Neutrophil (primary cell): Measurements from ENCODE around the gene ZBTB8OS.

Experiments used
- H3K27ac ChIP-seq: fragments of 200-600 bp; sonication (generic); 2 replicates; pipeline ENCODE4 v1.5.1; 2016; ENCODE audit warnings: mild to moderate bottlenecking, moderate library complexity
- H3K27me3 ChIP-seq: fragments of 200-600 bp; sonication (generic); 2 replicates; pipeline ENCODE4 v1.6.0; 2016; ENCODE audit warnings: mild to moderate bottlenecking
- H3K36me3 ChIP-seq: fragments of 200-600 bp; sonication (generic); 2 replicates; pipeline ENCODE4 v1.5.1; 2017
- H3K4me1 ChIP-seq, 2 experiments: fragments of 200-600 bp in 1 of 2; sonication (generic) in 1 of 2; 1 replicate in 1 of 2; 2 replicates in 1 of 2; pipeline versions ENCODE4 v1.5.1 to v1.6.1; 2013 to 2016; ENCODE audit warnings: low read depth in 1 of 2, low read length in 1 of 2, mild to moderate bottlenecking in 1 of 2, moderate library complexity in 1 of 2; ENCODE audit not compliant: control insufficient read depth in 1 of 2, insufficient read depth in 1 of 2
- H3K4me3 ChIP-seq, 2 experiments: fragments of 200-600 bp in 1 of 2; sonication (generic) in 1 of 2; 1 replicate in 1 of 2; 2 replicates in 1 of 2; pipeline ENCODE4 v1.5.1; 2013 to 2016; ENCODE audit warnings: low read depth in 1 of 2, low read length in 1 of 2, mild to moderate bottlenecking in 1 of 2, moderate library complexity in 1 of 2
- H3K9me3 ChIP-seq: fragments of 200-600 bp; sonication (generic); 2 replicates; pipeline ENCODE4 v1.5.1; 2016
- TF ChIP-seq, protein P1 (sequence below): fragments of 200-600 bp; sonication (generic); IDR thresholded peaks from 2 replicates; pipeline ENCODE4 v1.5.1; 2016; ENCODE audit warnings: antibody characterized with exemption

The ZBTB8OS gene

DNA sequence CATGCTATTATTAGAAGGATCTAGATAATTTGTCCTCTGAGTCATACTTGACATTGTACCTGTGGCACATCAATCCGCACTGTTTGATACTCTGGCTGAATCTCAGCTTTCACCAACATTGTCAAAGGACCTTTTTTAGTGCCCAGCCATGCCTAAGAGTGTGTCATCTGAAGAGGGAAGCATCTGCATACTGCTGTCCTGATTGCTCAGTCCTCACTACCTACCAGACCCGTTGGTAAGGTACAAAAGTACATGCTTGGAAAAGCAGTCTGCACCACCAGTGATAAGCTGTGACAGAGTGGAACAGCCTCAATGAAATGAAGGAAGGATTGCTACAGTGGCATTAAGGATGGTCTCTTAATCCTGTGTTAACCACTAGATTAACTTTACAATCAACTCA is 35.1 kb upstream of the ZBTB8OS start:
- TF ChIP-seq, protein P1, sequence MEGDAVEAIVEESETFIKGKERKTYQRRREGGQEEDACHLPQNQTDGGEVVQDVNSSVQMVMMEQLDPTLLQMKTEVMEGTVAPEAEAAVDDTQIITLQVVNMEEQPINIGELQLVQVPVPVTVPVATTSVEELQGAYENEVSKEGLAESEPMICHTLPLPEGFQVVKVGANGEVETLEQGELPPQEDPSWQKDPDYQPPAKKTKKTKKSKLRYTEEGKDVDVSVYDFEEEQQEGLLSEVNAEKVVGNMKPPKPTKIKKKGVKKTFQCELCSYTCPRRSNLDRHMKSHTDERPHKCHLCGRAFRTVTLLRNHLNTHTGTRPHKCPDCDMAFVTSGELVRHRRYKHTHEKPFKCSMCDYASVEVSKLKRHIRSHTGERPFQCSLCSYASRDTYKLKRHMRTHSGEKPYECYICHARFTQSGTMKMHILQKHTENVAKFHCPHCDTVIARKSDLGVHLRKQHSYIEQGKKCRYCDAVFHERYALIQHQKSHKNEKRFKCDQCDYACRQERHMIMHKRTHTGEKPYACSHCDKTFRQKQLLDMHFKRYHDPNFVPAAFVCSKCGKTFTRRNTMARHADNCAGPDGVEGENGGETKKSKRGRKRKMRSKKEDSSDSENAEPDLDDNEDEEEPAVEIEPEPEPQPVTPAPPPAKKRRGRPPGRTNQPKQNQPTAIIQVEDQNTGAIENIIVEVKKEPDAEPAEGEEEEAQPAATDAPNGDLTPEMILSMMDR: no peak
- Histone ChIP-seq H3K27ac (no peak overlapping the region), H3K4me1 (no peaks in the 10 kb centered on the region), H3K4me3 (no peak overlapping the region), H3K36me3 (peaks cover 70% of the 10 kb centered on the region), H3K27me3 (no peaks in the 10 kb centered on the region), H3K9me3 (no peaks in the 10 kb centered on the region)

DNA sequence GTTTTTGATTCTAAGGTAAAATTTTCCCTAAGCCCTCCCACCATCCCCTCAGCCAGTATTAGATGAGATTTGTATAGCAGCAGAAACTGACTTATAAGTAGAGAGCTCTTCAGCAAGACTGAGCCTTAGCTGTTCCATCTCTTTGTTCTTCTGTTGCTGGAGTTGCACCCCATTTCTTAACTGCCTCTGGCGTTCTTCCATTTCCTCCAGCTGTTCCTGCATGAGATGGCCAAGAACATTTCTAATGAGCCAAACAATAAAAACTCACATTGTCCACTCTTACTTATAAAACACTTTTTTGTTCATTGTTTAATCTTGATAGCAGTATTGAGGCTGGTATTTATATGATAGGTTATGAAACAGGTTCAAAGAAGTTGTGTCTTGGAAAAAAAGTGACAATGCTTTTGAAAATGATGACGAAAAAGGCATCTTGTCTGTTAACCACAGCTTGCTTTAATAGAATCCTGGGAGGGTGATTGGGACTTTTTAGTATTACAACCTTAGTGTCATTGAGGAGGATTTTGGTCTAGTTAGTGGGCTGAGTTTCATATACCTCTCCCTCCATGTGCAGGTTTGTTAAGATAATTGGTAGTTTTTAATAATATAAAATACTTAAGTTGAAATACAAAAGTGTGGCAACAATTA is 33.9 kb upstream of the ZBTB8OS start:
- Histone ChIP-seq H3K4me3 (no peak overlapping the region), H3K27ac (no peak overlapping the region), H3K4me1 (no peaks in the 10 kb centered on the region), H3K36me3 (peaks cover 80% of the 10 kb centered on the region), H3K27me3 (no peaks in the 10 kb centered on the region), H3K9me3 (no peaks in the 10 kb centered on the region)
- TF ChIP-seq, protein P1: no peak

DNA sequence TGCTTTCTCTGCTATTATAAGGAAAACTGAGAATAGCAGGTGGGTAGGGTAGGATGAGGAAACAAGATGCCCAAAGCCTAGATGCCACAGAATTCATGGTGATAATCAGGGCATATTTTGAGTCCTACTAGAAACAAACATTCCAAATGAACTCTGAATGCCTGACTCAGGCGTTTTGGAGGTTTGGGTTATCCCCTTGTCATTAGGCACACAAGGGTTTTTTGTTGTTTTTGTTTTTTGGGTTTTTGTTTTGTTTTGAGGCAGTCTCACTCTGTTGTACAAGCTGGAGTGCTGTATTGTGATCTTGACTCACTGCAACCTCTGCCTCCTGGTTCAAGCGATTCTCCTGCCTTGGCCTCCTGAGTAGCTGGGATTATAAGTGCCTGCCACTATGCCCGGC is 33.0 kb upstream of the ZBTB8OS start:
- no peaks in the 10 kb centered on the region for H3K9me3 ChIP-seq
- TF ChIP-seq, protein P1: no peak
- H3K27ac ChIP-seq: no peak overlapping the region
- no peaks in the 10 kb centered on the region for H3K27me3 ChIP-seq
- no peak overlapping the region for H3K4me3 ChIP-seq
- peaks cover 86% of the 10 kb centered on the region for H3K36me3 ChIP-seq
- H3K4me1 ChIP-seq: no peaks in the 10 kb centered on the region

DNA sequence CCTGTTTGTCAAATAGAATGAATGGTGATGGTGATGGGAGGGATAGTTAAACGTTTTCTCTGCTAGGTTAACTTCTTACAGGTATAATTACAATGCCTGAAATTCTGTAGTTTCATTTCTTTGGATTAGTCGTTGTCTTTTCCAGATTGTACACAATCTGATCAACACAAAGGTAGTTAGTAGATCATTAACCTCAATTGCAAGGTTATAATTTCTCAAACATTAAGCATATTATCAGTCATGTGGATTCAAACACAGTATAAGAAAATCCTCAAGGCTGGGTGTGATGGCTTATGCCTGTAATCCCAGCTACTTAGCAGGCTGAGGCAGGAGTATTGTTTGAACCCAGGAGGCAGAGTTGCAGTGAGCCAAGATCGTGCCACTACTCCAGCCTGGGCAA is 31.6 kb upstream of the ZBTB8OS start:
- TF ChIP-seq, protein P1: no peak
- peaks cover 95% of the 10 kb centered on the region for H3K36me3 ChIP-seq

DNA sequence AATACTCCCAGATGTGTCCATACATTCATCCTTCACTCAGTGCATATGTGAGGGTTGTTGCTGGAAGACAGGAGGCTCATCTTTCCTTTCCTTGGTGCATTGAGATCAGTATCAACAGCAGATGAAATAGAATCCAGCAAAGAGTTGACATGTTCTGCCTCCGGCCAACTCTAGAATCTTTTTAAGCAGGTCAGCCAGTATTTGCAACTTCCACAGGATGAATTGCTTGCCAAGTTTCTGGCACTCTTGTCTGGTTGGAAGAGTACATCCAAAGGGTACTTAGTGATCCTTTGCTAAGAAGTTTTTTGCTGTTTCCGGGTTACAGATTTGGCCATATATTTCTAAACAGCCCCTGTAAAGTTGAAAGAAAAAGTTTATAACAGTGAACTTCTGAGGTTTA is 31.2 kb upstream of the ZBTB8OS start:
- TF ChIP-seq, protein P1: no peak
- Histone ChIP-seq H3K27ac (no peak overlapping the region), H3K9me3 (no peaks in the 10 kb centered on the region), H3K36me3 (peaks cover 95% of the 10 kb centered on the region), H3K4me1 (no peaks in the 10 kb centered on the region), H3K4me3 (no peak overlapping the region), H3K27me3 (no peaks in the 10 kb centered on the region)

More for the DNA sequence above, 31.6 kb upstream of the ZBTB8OS start:
- H3K4me1 ChIP-seq: no peaks in the 10 kb centered on the region
- H3K27me3 ChIP-seq: no peaks in the 10 kb centered on the region
- H3K4me3 ChIP-seq: no peak overlapping the region
- H3K9me3 ChIP-seq: no peaks in the 10 kb centered on the region
- H3K27ac ChIP-seq: no peak overlapping the region
